Nephron (organoid): ENCODE data around the gene PDE3A.

Experiments used
- H3K27ac Mint-ChIP-seq, 3 experiments: 2 replicates each; pipeline ENCODE4 v1.8.0; 2020; ENCODE audit warnings: mixed read lengths in 3 of 3, mild to moderate bottlenecking in 2 of 3, moderate library complexity in 1 of 3
- H3K27me3 Mint-ChIP-seq: 2 replicates; pipeline ENCODE4 v1.8.0; 2021; ENCODE audit warnings: low read depth, mild to moderate bottlenecking, moderate library complexity, mixed read lengths
- H3K36me3 Mint-ChIP-seq: 2 replicates; pipeline ENCODE4 v1.8.0; 2020; ENCODE audit warnings: low read depth, mixed read lengths
- H3K4me1 Mint-ChIP-seq: 2 replicates; pipeline ENCODE4 v1.8.0; 2020; ENCODE audit warnings: mixed read lengths
- H3K4me3 Mint-ChIP-seq, 3 experiments: 2 replicates each; pipeline ENCODE4 v1.8.0; 2020; ENCODE audit warnings: mild to moderate bottlenecking in 3 of 3, mixed read lengths in 3 of 3, moderate library complexity in 2 of 3
- H3K9me3 Mint-ChIP-seq: 2 replicates; pipeline ENCODE4 v1.8.0; 2020; ENCODE audit warnings: mixed read lengths
- TF ChIP-seq, protein P1 (sequence below), 3 experiments: fragments of 200-600 bp; sonication (generic); IDR thresholded peaks; one replicate each; pipeline ENCODE4 v1.5.0; 2021; ENCODE audit warnings: antibody characterized with exemption in 3 of 3; ENCODE audit not compliant: unreplicated experiment in 3 of 3

Gene PDE3A

DNA sequence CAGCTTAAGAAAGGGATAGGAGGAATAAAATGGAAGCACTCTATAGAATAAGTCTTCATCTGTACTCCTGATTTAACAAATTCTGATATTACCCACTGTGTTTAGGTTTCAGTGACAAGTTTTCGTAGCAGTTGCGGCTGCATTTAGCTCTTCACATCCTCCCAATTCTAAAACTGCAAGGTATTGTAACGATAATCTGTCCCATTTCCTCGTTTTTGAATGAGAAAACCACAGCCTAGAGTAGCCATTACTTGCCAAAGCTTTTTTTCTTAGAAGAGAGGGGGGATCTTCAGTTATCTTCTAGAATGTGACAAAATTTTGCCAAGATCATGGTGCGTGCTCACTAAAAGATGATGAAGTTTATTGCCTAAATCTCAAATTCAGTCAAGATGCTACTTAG is 155.8 kb downstream of the PDE3A start:
- peaks cover 41% of the 10 kb centered on the region for H3K4me1 Mint-ChIP-seq
- TF ChIP-seq, protein P1, sequence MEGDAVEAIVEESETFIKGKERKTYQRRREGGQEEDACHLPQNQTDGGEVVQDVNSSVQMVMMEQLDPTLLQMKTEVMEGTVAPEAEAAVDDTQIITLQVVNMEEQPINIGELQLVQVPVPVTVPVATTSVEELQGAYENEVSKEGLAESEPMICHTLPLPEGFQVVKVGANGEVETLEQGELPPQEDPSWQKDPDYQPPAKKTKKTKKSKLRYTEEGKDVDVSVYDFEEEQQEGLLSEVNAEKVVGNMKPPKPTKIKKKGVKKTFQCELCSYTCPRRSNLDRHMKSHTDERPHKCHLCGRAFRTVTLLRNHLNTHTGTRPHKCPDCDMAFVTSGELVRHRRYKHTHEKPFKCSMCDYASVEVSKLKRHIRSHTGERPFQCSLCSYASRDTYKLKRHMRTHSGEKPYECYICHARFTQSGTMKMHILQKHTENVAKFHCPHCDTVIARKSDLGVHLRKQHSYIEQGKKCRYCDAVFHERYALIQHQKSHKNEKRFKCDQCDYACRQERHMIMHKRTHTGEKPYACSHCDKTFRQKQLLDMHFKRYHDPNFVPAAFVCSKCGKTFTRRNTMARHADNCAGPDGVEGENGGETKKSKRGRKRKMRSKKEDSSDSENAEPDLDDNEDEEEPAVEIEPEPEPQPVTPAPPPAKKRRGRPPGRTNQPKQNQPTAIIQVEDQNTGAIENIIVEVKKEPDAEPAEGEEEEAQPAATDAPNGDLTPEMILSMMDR (IDR thresholded peaks at IDR 0.05; ENCODE audit: unreplicated experiment in 3 of 3): no peak

DNA sequence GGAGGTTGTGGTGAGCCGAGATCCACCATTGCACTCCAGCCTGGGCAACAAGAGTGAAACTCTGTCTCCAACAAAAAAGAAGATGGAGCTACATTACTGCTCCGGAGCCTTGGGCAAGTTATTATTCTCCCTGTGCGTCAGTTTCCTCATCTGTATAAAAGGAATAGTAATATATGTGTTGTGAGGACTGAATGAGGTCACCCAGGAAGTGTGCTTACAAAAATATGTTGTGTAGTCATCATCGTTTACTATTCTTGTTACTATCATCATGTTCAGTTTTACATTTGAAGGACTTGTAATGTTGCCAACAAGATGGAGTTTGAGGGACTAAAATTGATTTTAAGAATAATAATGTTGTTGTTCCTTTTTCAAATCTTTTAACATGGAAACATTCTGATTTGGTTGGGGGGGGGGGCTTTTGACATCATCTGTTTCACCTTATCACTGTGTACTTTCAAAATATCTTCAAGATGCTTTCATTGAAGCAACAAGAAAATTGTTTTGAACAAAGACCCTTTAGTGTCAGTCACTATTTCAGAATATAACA is 156.8 kb downstream of the PDE3A start:
- Mint-ChIP-seq H3K4me3 (no peak overlapping the region), H3K4me1 (peaks cover 33% of the 10 kb centered on the region), H3K9me3 (no peaks in the 10 kb centered on the region), H3K27me3 (no peaks in the 10 kb centered on the region), H3K27ac (peak overlapping the region in 1 of 3 experiments; percentile 23), H3K36me3 (peaks cover 4% of the 10 kb centered on the region)
- TF ChIP-seq, protein P1 (IDR thresholded peaks at IDR 0.05; ENCODE audit: unreplicated experiment in 3 of 3): no peak

More for the DNA sequence above, 155.8 kb downstream of the PDE3A start:
- H3K4me3 Mint-ChIP-seq: no peak overlapping the region
- H3K27ac Mint-ChIP-seq: no peak overlapping the region
- H3K36me3 Mint-ChIP-seq: peaks cover 4% of the 10 kb centered on the region
- H3K27me3 Mint-ChIP-seq: no peaks in the 10 kb centered on the region
- no peaks in the 10 kb centered on the region for H3K9me3 Mint-ChIP-seq

DNA sequence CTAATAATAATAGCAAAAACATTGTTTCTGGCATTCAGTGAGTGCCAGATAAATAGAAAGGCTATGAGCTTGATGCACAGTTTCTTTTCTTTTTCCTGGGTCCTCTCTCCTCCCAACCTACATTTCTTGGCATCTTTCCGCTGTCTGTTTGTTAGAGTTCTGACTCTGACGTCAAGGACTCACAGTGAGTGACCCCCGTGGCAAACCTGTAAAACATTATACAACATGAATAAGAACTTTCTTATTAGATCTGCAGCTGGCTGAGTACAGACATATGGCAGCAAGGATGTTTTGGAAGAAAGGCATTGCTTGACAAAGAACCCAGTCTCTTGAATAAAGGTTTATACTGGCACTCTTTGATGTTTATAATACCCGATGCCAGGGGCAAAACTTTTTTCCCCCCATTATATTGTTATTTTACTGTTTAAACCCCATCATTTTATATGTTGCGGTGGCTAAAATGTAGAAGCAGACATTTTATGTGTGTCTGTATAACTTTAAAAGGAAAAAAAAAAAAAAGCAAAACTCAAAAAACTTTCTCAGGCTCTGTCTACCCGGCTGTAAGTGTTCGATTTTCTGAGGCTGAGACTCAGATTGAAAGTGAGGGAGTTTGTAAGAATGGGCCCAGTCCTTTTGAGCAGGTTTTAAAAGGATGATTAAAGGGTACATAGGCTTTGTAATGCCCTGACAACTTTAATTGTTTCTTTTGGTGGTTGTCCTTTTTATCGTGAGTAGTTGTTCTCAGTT is 159.3 kb downstream of the PDE3A start:
- peak overlapping the region; percentile 70 to 75 (median 72) for H3K27ac Mint-ChIP-seq
- peaks cover 20% of the 10 kb centered on the region for H3K4me1 Mint-ChIP-seq
- no peaks in the 10 kb centered on the region for H3K9me3 Mint-ChIP-seq
- H3K36me3 Mint-ChIP-seq: no peaks in the 10 kb centered on the region
- H3K4me3 Mint-ChIP-seq: peak overlapping the region in 1 of 3 experiments; percentile 24
- TF ChIP-seq, protein P1 (IDR thresholded peaks at IDR 0.05; ENCODE audit: unreplicated experiment in 3 of 3): no peak
- H3K27me3 Mint-ChIP-seq: no peaks in the 10 kb centered on the region

DNA sequence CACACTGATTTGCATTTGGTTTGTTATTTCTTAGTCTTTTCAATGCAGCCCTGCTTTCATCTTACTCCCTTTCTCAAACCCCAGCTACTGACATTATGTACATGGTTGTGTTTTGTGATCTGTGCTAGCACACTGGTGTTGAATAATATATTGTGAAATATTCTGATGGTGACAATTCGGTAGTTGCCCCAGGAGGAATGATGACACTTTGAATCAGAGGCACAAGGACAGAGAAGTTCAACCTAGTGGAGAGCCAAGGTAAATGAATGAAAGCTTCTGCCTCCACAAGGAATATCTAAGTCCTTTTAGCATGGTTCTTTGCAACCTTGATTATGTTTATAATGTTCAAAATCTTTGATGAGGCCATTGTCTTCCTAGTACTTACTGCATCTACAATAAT is 159.9 kb downstream of the PDE3A start:
- Mint-ChIP-seq H3K27me3 (no peaks in the 10 kb centered on the region), H3K36me3 (no peaks in the 10 kb centered on the region), H3K4me1 (peaks cover 20% of the 10 kb centered on the region), H3K9me3 (no peaks in the 10 kb centered on the region), H3K27ac (peak overlapping the region; percentile 70 to 75 (median 72)), H3K4me3 (no peak overlapping the region)
- TF ChIP-seq, protein P1 (IDR thresholded peaks at IDR 0.05; ENCODE audit: unreplicated experiment in 3 of 3): no peak

DNA sequence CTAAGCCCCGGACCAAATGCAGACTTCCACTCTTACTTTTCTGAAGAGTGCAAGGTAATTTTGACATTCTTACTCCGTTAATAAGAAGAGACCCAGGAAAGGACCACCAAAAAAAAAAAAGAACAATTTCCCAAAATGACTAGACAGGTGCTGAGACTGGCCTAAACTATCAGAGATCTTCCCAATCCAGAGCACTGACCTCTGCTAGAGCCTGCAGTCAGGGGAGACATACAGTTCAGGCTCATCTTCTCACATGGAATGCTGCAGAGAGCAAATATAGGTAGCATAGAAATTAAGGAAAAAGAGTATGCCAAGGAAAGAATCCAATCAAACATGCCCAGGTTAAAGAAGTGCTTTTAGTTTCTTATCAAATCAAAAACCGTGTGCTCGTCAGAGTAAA is 177.9 kb downstream of the PDE3A start:
- H3K4me1 Mint-ChIP-seq: peaks cover 39% of the 10 kb centered on the region
- peaks cover under 1% of the 10 kb centered on the region for H3K9me3 Mint-ChIP-seq
- no peaks in the 10 kb centered on the region for H3K27me3 Mint-ChIP-seq
- H3K36me3 Mint-ChIP-seq: no peaks in the 10 kb centered on the region
- H3K4me3 Mint-ChIP-seq: no peak overlapping the region
- peak overlapping the region in 2 of 3 experiments; percentile 15 to 59 for H3K27ac Mint-ChIP-seq
- TF ChIP-seq, protein P1 (IDR thresholded peaks at IDR 0.05; ENCODE audit: unreplicated experiment in 3 of 3): no peak
